ENCODE measurements around the gene LRP6. TPM values are rescaled to one million over a fixed set of nuclear protein-coding genes. Genes with fewer than 3 reads are reported as not detected.

The LRP6 gene
- total RNA-seq, 1 donor from 2014 or later = 41.9 TPM

- H3K9me3 Mint-ChIP-seq (ENCODE audit: unreplicated experiment) = no peaks in the 10 kb centered on the region
- H3K27ac Mint-ChIP-seq (ENCODE audit: unreplicated experiment) = no peak overlapping the region
- TF ChIP-seq CTCF (IDR thresholded peaks at IDR 0.05) = no peak
- H3K36me3 Mint-ChIP-seq (ENCODE audit: unreplicated experiment) = peaks cover 8% of the 10 kb centered on the region
- H3K4me3 Mint-ChIP-seq (ENCODE audit: unreplicated experiment) = no peak overlapping the region
- DNase-seq (ENCODE audit: extremely low spot score, unreplicated experiment) = no peak
- no peaks in the 10 kb centered on the region for H3K27me3 Mint-ChIP-seq (ENCODE audit: unreplicated experiment)
- H3K4me1 Mint-ChIP-seq (ENCODE audit: unreplicated experiment) = peaks cover 20% of the 10 kb centered on the region
Observed at GRCh38 chr12:12210983-12211382, 55.9 kb downstream of the LRP6 start.

- TF ChIP-seq CTCF (IDR thresholded peaks at IDR 0.05) = no peak
- Mint-ChIP-seq H3K27ac (ENCODE audit: unreplicated experiment) (no peak overlapping the region), H3K4me1 (ENCODE audit: unreplicated experiment) (peaks cover 19% of the 10 kb centered on the region), H3K36me3 (ENCODE audit: unreplicated experiment) (peaks cover 8% of the 10 kb centered on the region), H3K4me3 (ENCODE audit: unreplicated experiment) (no peak overlapping the region), H3K27me3 (ENCODE audit: unreplicated experiment) (no peaks in the 10 kb centered on the region), H3K9me3 (ENCODE audit: unreplicated experiment) (no peaks in the 10 kb centered on the region)
- no peak for DNase-seq (ENCODE audit: extremely low spot score, unreplicated experiment)
Observed at GRCh38 chr12:12210416-12210815, 56.4 kb downstream of the LRP6 start.

DNA sequence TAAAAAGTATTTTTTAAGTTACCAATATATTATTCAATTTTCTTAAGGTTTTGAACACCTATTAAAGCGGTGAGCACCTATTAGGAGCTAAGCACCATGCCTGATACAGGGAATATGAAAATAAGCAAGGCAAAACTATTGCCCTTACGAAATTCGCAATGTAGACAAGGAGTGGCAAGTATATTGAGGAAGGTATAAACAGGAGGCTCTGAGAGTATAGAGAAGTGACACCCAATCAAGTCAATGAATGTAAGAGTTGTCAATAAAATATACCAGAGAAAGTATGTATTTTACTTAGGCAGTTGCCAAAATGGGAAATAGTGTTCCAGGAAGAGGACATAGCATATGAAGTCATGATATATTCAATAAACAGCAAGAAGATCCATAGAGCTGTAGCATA, 57.2 kb downstream of the LRP6 start:
- no peak overlapping the region for H3K4me3 Mint-ChIP-seq (ENCODE audit: unreplicated experiment)
- peaks cover 15% of the 10 kb centered on the region for H3K4me1 Mint-ChIP-seq (ENCODE audit: unreplicated experiment)
- no peak overlapping the region for H3K27ac Mint-ChIP-seq (ENCODE audit: unreplicated experiment)
- H3K9me3 Mint-ChIP-seq (ENCODE audit: unreplicated experiment) = no peaks in the 10 kb centered on the region
- H3K27me3 Mint-ChIP-seq (ENCODE audit: unreplicated experiment) = no peaks in the 10 kb centered on the region
- no peak for TF ChIP-seq CTCF (IDR thresholded peaks at IDR 0.05)
- no peak for DNase-seq (ENCODE audit: extremely low spot score, unreplicated experiment)
- peaks cover 8% of the 10 kb centered on the region for H3K36me3 Mint-ChIP-seq (ENCODE audit: unreplicated experiment)

- no peaks in the 10 kb centered on the region for H3K27me3 Mint-ChIP-seq (ENCODE audit: unreplicated experiment)
- peaks cover 12% of the 10 kb centered on the region for H3K4me1 Mint-ChIP-seq (ENCODE audit: unreplicated experiment)
- no peak for DNase-seq (ENCODE audit: extremely low spot score, unreplicated experiment)
- H3K4me3 Mint-ChIP-seq (ENCODE audit: unreplicated experiment) = no peak overlapping the region
- H3K27ac Mint-ChIP-seq (ENCODE audit: unreplicated experiment) = no peak overlapping the region
- no peaks in the 10 kb centered on the region for H3K9me3 Mint-ChIP-seq (ENCODE audit: unreplicated experiment)
- TF ChIP-seq CTCF (IDR thresholded peaks at IDR 0.05) = no peak
- H3K36me3 Mint-ChIP-seq (ENCODE audit: unreplicated experiment) = peaks cover 8% of the 10 kb centered on the region
Observed at GRCh38 chr12:12209043-12209442, 57.8 kb downstream of the LRP6 start.

- Mint-ChIP-seq H3K36me3 (ENCODE audit: unreplicated experiment) (peaks cover 12% of the 10 kb centered on the region), H3K27ac (ENCODE audit: unreplicated experiment) (no peak overlapping the region), H3K27me3 (ENCODE audit: unreplicated experiment) (no peaks in the 10 kb centered on the region), H3K9me3 (ENCODE audit: unreplicated experiment) (no peaks in the 10 kb centered on the region), H3K4me1 (ENCODE audit: unreplicated experiment) (peaks cover 8% of the 10 kb centered on the region), H3K4me3 (ENCODE audit: unreplicated experiment) (no peak overlapping the region)
- DNase-seq (ENCODE audit: extremely low spot score, unreplicated experiment) = no peak
- no peak for TF ChIP-seq CTCF (IDR thresholded peaks at IDR 0.05)
Observed at GRCh38 chr12:12207746-12208145, 59.1 kb downstream of the LRP6 start.
